Measurements from ENCODE around the gene SNX8.
"Not testable (repeated sequence)": the region's sequence is repeated elsewhere in the genome, so short reads cannot be mapped to it uniquely, and the experiment has no call there.

The SNX8 gene

GRCh38 chr7:2326951-2327350, 12.7 kb upstream of the SNX8 start:
- DNase-seq: no peak

GRCh38 chr7:2325162-2325561, 10.9 kb upstream of the SNX8 start:
- no peak for DNase-seq

DNA sequence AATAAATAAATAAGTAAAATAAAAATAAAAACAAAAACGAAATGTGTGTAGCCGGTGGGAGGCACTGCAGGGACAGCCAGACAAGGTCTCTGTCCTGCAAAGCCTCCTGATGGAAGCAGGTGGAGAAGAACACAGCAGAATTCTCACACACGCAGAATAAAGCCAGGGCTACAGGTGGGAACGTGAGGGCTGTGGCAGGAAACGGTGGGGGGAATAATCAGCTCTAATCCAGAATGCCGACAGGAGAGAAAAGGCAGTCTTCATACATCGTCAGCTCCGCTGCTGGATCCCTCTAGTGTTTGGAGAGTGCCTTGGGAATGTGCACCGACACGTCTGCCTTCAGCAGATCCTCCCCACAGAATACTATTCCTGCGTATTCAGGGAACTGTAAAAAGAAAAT, 6.8 kb upstream of the SNX8 start:
- peak; percentile 70 for DNase-seq

DNA sequence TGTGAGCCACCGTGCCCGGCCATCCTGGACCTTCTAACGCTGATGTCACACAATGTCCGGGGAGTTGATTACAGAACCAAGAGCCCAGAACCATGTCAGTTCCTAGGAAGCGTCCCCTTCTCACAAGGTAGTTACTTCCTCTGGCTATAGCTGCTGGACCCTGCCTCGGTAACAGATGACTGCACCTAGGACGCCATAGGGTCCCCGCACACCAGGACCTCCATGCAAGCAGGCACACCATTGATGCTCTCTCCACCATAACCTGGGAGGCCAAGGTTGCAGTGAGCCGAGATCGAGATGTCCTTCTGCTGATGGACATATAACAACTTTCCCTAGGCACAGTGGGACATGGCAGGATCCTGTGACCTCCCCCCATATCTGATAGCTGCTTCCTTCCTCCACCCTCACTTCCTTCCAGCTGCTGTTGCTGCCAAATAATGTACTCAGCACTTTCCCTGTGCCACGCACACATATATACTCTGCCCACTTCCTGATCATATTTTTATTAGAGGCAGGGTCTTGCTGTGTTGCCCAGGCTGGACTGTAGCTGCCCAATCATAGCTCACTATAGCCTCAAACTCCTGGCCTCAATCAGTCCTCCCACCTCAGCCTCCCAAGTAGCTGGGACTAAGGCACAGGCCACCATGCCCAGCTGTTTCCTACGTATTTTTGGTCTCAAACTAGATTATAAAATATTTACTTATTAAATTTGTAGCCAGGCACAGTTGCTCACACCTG, 3.5 kb upstream of the SNX8 start:
- no peak for DNase-seq

DNA sequence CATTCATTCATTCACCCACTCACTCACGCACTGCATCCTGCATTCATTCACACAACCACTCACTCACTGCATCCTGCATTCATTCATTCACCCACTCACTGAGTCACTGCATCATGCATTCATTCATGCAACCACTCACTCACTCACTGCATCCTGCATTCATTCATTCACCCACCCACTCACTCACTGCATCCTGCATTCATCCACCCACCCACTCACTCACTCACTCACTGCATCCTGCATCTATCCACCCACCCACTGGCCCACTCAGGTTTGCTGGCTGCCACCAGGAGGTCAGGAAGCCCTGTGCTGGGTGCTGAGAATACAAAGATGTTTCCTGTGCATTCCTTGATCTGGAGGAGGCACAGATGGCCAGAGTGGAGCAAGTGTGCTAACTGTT, 2.3 kb upstream of the SNX8 start:
- no peak for DNase-seq

- DNase-seq: no peak
These were observed 1.5 kb upstream of the SNX8 start for GRCh38 chr7:2315787-2316186.

- DNase-seq: not testable (repeated sequence)
These were observed 802 bp upstream of the SNX8 start for GRCh38 chr7:2314956-2315530.

GRCh38 chr7:2313450-2314208, 612 bp downstream of the SNX8 start:
- DNase-seq: peak; percentile 58

DNA sequence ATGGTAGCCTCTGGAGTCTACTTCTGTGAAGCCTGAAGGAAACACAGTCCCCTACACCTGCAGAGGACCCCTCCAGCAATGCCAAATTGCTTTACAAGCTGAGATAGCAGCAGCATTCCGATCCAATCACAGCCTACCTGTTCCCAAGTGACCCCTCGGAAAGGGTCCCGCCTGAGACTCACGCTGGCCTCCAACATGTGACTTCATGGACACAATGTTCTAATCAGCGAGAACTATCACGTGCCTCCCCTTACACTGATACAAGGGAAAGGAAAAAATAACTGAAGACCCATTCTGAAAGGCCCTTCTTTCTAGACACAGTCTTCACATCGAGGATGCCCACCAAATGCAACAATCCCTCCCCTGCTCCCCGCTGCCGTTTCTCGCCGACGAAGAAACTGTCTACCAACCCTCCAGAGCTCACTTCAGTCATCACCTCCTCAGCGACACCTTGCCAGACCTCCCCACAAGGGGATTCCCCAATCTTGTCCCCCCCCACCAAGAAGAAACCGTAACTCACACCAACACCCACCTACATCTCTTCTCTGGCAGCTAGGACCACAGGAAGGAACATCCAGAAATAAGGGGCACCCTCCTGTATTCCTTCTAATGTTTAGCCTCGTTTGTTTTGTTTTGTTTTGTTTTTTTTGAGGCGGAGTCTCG, 1.8 kb downstream of the SNX8 start:
- no peak for DNase-seq

DNA sequence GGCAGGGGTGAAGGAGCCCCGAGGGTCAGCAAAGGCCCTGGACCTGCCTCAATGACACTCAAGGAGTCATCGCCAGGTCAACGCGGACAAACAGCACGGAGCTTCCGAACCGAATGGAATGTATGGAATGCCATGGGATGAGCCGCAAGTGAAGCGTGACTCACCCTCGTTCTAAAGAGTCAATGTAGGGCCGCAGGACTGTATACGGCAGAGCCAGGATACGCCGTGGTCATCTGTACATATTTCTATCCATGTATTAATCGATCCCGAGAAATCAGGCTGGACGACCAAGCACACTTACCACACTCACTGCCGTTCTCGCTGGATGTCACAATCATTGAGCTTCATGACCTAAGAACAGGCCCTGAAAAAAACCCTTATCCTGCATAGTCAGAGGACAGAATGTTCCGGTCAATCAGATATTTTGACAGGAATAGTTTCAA, 4.3 kb downstream of the SNX8 start:
- no peak for DNase-seq

DNA sequence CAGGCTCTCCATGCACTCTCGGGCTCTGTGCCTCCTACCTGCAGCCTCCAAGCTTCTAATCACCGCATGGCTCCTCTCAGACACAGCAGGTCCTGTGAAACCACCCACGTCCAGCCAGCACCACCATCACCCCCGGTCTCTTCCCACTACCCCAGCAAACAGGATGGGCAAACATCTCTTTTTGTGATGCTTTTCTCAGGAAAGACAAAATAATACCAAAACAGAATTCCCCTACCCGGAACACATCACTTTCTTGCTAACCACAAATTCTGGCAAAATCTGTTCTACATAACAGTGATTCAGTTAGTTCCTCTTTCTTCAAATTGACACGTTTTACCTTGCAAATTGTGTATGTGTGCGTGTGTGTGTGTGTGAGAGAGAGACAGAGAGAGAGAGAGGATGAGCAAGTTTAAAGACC, 6.5 kb downstream of the SNX8 start:
- DNase-seq: no peak

DNA sequence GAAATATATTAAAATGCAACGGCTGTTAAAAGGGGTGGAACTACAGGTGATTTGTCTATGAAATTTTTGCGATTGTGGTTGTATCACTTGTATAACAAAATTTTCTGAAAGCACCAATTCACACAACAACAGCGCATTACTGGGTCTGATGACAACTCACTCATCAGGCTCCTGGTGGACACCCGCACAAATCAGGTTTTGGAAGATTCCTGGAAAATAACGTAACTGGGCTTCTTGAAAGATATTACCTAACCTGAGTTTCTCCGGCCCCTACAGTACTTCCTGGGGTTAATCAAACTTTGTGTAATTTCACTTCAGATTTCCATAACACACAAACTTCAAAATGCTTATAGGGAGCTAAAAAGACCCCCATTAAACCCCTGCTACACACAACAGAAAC, 7.6 kb downstream of the SNX8 start:
- no peak for DNase-seq

DNA sequence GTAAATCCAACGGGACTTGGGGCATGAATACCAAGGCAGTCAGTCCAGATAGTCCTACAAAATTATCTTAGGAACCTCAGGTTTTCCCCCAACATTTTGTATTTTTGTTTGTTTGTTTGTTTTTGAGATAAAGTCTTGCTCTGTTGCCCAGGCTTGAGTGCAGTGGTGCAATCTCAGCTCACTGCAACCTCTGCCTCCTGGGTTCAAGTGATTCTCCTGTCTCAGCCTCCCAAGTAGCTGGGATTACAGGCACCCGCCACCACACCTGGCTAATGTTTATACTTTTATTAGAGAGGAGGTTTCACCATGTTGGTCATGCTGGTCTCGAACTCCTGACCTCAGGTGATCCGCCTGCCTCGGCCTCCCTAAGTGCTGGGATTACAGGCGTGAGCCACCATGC, 9.0 kb downstream of the SNX8 start:
- not testable (repeated sequence) for DNase-seq

DNA sequence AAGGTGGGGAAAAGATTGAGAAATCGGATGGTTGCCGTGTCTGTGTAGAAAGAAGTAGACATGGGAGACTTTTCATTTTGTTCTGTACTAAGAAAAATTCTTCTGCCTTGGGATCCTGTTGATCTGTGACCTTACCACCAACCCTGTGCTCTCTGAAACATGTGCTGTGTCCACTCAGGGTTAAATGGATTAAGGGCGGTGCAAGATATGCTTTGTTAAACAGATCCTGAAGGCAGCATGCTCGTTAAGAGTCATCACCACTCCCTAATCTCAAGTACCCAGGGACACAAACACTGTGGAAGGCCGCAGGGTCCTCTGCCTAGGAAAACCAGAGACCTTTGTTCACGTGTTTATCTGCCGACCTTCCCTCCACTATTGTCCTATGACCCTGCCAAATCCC, 10.7 kb downstream of the SNX8 start:
- DNase-seq: not testable (repeated sequence)

DNA sequence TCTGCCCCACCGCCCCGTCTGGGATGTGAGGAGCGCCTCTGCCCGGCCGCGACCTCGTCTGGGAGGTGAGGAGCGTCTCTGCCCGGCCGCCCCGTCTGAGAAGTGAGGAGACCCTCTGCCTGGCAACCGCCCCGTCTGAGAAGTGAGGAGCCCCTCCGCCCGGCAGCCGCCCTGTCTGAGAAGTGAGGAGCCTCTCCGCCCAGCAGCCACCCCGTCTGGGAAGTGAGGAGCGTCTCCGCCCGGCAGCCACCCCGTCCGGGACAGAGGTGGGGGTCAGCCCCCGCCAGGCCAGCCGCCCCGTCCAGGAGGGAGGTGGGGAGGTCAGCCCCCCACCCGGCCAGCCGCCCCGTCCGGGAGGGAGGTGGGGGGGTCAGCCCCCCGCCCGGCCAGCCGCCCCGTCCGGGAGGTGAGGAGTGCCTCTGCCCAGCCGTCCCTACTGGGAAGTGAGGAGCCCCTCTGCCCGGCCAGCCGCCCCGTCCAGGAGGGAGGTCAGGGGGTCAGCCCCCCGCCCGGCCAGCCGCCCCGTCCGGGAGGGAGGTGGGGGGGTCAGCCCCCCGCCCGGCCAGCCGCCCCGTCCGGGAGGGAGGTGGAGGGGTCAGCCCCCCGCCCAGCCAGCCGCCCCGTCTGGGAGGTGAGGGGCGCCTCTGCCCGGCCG, 11.4 kb downstream of the SNX8 start:
- not testable (repeated sequence) for DNase-seq

DNA sequence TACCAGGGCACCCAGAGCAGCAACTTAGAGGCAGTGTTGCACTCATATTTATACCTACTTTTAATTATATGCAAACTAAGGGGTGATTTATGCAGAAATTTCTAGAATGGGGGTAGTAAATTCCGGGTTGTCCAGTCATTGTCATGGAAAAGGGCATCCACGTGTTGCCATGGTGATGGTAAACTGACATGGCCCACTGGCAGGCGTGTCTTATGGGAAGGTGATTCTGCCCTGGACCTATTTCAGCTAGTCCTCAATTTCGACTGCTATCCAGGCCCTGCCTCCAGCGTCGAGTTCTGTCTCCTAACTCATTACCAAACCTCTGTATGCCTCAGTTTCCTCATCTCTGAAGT, 12.8 kb downstream of the SNX8 start:
- no peak for DNase-seq

- no peak for DNase-seq
These were observed 14.2 kb downstream of the SNX8 start for GRCh38 chr7:2299870-2300512.

DNA sequence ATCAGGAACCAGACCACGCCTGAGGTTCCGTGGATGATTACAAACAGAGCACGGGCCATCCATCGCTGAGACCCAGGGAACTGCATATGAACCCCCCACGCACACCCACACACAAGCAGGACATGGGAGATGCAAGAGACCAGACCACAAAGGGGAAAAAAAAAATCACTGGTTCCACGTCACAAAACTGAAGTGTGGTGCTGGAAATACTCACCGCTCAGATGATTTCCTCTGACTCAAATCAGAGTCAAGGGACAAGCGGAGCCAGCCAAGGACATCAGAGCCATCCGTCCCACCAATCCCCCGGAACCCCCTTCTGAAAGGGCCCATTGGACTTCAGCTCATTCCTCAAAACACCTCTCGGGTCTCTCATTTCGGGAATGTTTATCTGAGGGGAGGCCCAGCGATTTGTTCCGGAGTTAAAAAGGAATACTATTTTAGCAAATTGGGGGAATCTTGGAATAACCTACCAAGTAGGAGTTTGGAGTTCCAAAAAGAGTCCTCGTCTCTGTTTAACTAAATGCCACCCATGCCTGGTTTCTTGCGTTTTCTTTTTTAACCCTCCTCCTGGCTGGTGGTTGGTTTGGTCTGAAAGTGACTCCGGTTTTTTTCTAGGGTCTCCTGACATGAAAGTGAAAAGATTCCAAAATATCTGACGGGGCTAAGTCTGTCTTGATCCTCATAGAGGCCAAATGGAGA, 15.0 kb downstream of the SNX8 start:
- no peak for DNase-seq

- no peak for DNase-seq
These were observed 17.4 kb downstream of the SNX8 start for GRCh38 chr7:2296832-2297231.

GRCh38 chr7:2295936-2296620, 18.2 kb downstream of the SNX8 start:
- no peak for DNase-seq

DNA sequence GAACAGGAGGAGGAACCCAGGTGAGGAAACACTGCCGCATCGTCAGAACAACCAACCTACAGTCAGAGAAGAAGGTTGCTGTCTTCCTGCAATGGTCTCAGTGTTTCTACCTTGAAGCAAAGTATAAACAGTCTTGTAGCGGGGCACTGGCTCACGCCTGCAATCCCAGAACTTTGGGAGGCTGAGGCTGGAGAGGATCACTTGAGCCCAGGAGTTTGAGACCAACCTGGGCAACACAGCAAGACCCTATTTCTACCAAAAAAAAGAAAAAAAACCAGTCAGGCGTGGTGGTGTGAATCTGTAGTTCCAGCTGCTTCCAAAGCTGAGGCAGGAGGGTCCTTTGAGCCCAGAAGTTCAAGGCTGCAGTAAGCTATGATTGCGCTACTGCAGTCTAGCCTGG, 23.4 kb downstream of the SNX8 start:
- DNase-seq: no peak

Measured in DMS53 (cell line).